Measurements from ENCODE around the gene DUOX2.
"Not testable (repeated sequence)": the region's sequence is repeated elsewhere in the genome, so short reads cannot be mapped to it uniquely, and the experiment has no call there.

The DUOX2 gene

DNA sequence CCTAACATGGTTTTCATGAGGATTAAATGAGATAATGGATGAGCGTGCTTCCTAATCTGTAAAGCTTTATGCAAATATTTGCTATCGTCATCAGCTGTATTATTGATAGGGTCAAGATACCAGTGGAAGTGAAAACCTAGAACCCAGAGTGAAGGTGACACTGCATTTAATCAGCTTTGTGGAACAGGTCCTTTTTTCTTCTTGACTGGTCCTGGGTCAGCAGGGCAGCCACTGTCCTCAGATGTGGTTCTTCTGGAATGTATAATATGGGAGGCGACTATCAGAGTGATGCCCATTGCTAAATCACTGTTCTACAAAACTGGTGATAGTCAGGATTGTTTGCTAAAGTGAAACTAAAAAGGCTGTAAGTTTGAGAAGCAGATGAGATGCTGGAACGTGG, 49.6 kb downstream of the DUOX2 start:
- DNase-seq: no peak

DNA sequence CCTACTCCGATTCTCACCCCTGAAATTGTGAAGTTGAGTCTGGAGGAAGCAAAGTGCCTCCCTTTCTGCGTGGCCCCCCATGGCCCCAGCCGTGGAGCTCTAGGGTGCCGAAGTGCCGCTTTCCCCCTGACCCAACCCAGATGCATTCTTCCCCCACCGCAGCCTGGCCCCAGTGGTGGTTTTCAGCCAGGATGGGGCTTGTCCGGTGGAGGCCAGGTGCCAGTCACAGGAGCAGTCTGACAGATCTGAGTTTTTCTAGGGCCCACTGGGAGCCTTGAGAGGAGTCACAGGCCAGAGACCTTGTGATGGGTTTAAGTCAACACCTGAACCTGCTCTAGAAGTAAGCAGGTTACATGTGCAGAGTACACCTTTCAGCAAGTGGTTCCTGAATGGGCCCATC, 51.7 kb downstream of the DUOX2 start:
- DNase-seq: not testable (repeated sequence)

GRCh38 chr15:45058690-45059675, 55.0 kb downstream of the DUOX2 start:
- DNase-seq: not testable (repeated sequence)

GRCh38 chr15:45052676-45053075, 61.3 kb downstream of the DUOX2 start:
- DNase-seq: not testable (repeated sequence)

- no peak for DNase-seq
Measured at GRCh38 chr15:45050587-45050986, 63.4 kb downstream of the DUOX2 start.

DNA sequence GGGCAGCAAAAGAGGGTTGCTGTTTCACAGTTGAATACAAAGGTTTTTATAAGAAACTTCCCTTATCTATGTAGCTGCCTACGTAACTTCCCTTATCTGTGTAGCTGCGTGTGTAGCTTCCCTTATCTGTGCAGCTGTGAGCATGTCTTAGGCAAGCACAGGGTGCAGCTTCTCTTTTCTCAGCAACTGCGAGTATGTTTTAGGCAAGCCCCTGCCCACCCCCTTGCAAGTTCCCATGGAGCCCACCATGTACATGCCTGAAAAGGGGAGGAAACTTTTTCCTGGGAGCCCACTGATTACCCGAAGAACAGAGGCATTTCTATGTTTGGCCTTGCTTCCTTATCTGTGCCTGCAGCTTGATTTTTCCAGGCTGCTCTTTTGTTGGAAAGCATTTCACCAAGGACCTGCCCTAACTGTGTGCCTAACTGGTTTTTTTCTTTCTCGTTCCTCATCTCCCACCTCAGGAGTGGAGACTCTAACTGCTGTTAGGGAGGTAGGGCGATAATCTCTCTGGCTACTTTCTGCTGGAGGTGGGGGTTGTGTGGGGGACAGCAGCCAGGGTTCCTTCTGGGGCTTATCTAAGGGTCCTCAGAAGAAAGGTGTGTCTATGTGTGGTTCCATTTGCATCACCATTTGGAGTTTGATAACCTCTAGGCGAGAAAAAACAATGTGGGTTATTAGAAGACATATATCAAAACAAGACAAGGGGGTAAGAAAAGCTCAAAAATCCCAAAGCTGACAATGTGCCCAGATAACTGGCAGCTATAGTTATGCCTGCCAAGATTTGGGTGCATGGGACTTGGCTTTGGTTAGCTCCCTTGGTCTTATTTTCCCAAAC, 65.0 kb downstream of the DUOX2 start:
- no peak for DNase-seq

- DNase-seq: not testable (repeated sequence)
Measured at GRCh38 chr15:45048449-45048793, 65.6 kb downstream of the DUOX2 start.

DNA sequence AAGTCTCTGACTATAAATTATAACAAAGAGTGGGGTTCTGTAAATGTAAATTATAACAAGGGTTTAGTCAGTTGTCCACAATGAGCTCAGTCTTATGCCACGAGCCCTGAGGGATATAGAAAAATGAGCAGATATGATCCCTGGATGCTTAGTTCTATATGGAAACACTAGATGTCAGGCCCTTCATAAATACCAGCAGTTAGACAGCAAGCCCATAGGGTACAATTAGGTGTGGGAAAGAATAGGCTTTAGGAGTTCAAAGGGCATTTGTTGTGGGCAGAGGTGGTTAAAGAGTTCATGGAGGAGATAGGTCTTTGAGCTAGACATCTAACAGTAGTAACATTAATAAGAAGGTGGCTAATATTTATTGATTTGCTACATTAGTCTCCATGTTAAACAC, 69.7 kb downstream of the DUOX2 start:
- not testable (repeated sequence) for DNase-seq

DNA sequence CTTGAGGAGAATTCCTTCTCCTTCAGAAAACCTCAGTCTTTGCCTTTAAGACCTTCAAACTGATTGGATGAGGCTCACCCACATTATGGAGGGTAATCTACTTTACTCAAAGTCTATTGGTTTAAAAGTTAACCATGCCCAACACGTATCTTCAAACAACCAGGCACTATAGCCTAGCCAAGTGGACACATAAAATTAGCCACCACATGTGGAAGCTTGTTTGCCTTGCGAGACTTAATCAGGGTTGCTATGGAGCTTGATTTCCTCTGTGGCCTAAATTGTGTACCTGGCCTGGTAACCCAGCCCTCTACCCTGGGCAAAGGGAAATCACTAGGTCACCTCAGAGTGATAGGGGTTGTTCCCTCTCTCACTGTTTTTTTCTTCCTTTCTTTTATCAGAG, 71.1 kb downstream of the DUOX2 start:
- not testable (repeated sequence) for DNase-seq
